Caco-2 (cell line): ENCODE data around the gene ESRRB. TPM values are rescaled to one million over a fixed set of nuclear protein-coding genes. Genes with fewer than 3 reads are reported as not detected.

Experiments
- BruUV-seq: library from RNA; stranded (reverse); fragments of 400-500 nt; replicated peaks from 2 replicates; lab custom pipeline; 2021; lab: Mats Ljungman, UMichigan
- CTCF ChIA-PET: fragments of 300-600 bp; sonication (Branson Sonifier 250); formaldehyde crosslinking; loops from one replicate; lab custom pipeline; 2022; ENCODE audit warnings: antibody characterized with exemption; lab: Charles Lee
- POLR2A ChIA-PET: fragments of 300-600 bp; sonication (Branson Sonifier 250); formaldehyde crosslinking; loops from one replicate; lab custom pipeline; 2022; ENCODE audit warnings: antibody characterized with exemption; lab: Charles Lee
- DNase-seq, 2 experiments: peaks; one replicate each; pipeline versions ENCODE4 v3.0.0 to v3.0.0-alpha.2; 2020 to 2022
- H3K27me3 ChIP-seq: replicated peaks from 2 replicates; pipeline ENCODE4 v1.6.0; 2011; ENCODE audit warnings: low read length; ENCODE audit not compliant: control insufficient read depth, insufficient read depth
- H3K36me3 ChIP-seq: 2 replicates; pipeline ENCODE4 v1.5.1; 2011; ENCODE audit warnings: low read length; ENCODE audit not compliant: control insufficient read depth, insufficient read depth
- H3K4me1 ChIP-seq: fragments of 250-450 bp; sonication (Bioruptor Pico); 2 replicates; pipeline ENCODE4 v1.5.1; 2020; ENCODE audit warnings: mild to moderate bottlenecking
- H3K4me3 ChIP-seq: 2 replicates; pipeline ENCODE4 v1.5.1; 2011; ENCODE audit warnings: low read depth, mild to moderate bottlenecking, control low read depth, low read length
- H3K9me3 ChIP-seq: fragments of 250-450 bp; sonication (Bioruptor Pico); 2 replicates; pipeline ENCODE4 v1.5.1; 2020; ENCODE audit warnings: mild to moderate bottlenecking, moderate library complexity
- H3K27ac Mint-ChIP-seq: one replicate; pipeline ENCODE4 v1.8.0; 2022; ENCODE audit warnings: mixed read lengths; ENCODE audit not compliant: unreplicated experiment
- H3K27me3 Mint-ChIP-seq: one replicate; pipeline ENCODE4 v1.8.0; 2022; ENCODE audit warnings: mixed read lengths; ENCODE audit not compliant: insufficient read depth, unreplicated experiment
- H3K36me3 Mint-ChIP-seq: one replicate; pipeline ENCODE4 v1.8.0; 2022; ENCODE audit warnings: mild to moderate bottlenecking, mixed read lengths; ENCODE audit not compliant: insufficient read depth, unreplicated experiment
- H3K4me1 Mint-ChIP-seq: one replicate; pipeline ENCODE4 v1.8.0; 2022; ENCODE audit warnings: low read depth, mixed read lengths; ENCODE audit not compliant: unreplicated experiment
- H3K4me3 Mint-ChIP-seq: one replicate; pipeline ENCODE4 v1.8.0; 2022; ENCODE audit warnings: mild to moderate bottlenecking, moderate library complexity, mixed read lengths; ENCODE audit not compliant: unreplicated experiment
- H3K9me3 Mint-ChIP-seq: one replicate; pipeline ENCODE4 v1.8.0; 2022; ENCODE audit warnings: mixed read lengths; ENCODE audit not compliant: unreplicated experiment
- CTCF ChIP-seq, 2 experiments: fragments of 200-600 bp in 1 of 2; IDR thresholded peaks; 1 replicate in 1 of 2; 2 replicates in 1 of 2; pipeline versions ENCODE4 v1.5.1 to v1.8.0; 2011 to 2022; ENCODE audit warnings: antibody characterized with exemption in 1 of 2, control low read depth in 1 of 2, inconsistent platforms in 1 of 2, low read depth in 1 of 2, low read length in 1 of 2, mild to moderate bottlenecking in 1 of 2, moderate library complexity in 1 of 2; ENCODE audit not compliant: insufficient read depth in 1 of 2, severe bottlenecking in 1 of 2, unreplicated experiment in 1 of 2
- intact Hi-C: fragments of 100-400 bp; cut with micrococcal nuclease; formaldehyde crosslinking; loops from one replicate; pipeline ENCODE4 v1.10.0; 2022; ENCODE audit not compliant: unreplicated experiment
- total RNA-seq: library from RNA; stranded (reverse); gene quantifications from 2 replicates; pipeline ENCODE4 v1.2.3, GENCODE V29; 2022

The ESRRB gene
- total RNA-seq, 1 experiment from 2014 or later = not detected

DNA sequence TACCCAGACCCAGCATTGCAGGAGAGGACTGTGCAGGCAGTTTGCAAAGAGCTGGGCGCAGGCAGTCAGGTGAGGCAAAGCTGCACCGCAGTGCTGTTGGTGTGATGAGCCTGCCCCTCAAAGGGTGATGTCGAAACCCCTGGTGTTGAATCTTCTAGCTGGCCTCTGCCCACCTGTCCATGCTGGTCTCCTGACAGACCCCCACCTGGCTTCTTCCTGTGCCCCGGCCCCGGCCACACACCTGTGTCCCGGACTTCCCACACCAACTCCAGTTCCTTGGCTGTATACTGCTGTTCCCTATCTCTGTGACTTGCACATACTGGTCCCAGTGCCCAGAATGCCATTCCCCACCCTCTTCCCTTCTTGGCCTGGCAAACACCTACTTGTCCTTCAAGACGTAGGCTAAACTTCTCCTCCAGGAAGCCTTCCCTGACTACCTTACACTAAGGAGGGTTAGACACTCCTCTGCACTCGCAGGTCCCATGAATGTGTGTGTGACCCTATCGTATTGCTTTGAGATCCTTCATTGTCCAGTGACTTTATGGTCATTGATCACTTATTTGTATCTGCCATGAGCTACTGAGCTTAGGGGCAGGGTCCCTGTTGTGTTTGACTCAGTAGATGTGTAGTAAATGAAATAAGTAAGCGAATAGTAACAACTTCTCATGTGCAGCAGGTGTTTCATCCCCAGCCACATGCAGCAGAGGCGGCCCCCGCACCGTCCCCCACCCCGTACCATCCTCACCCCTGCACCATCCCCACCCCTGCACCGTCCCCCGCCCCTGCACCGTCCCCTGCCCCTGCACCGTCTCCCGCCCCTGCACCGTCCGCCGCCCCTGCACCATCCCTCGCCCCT, 37.4 kb downstream of the ESRRB start:
- POLR2A ChIA-PET = no interaction called here
- H3K4me3 Mint-ChIP-seq = no peak overlapping the region
- DNase-seq = no peak
- Histone ChIP-seq H3K36me3 (no peaks in the 10 kb centered on the region), H3K27me3 (no peaks in the 10 kb centered on the region), H3K4me3 (no peak overlapping the region), H3K9me3 (no peaks in the 10 kb centered on the region), H3K4me1 (no peaks in the 10 kb centered on the region)
- no peak for TF ChIP-seq CTCF (IDR thresholded peaks at IDR 0.05; ENCODE audit: insufficient read depth in 1 of 2, low read depth in 1 of 2, low read length in 1 of 2, severe bottlenecking in 1 of 2, unreplicated experiment in 1 of 2)
- no TSS peak for BruUV-seq
- CTCF ChIA-PET = no interaction called here
- no peaks in the 10 kb centered on the region for H3K4me1 Mint-ChIP-seq
- H3K36me3 Mint-ChIP-seq = no peaks in the 10 kb centered on the region
- no peaks in the 10 kb centered on the region for H3K9me3 Mint-ChIP-seq
- intact Hi-C loops = no loop called here
- peaks cover 23% of the 10 kb centered on the region for H3K27me3 Mint-ChIP-seq
- no peak overlapping the region for H3K27ac Mint-ChIP-seq

GRCh38 chr14:76413962-76414600, 38.1 kb downstream of the ESRRB start:
- BruUV-seq = no TSS peak
- Histone ChIP-seq H3K4me1 (no peaks in the 10 kb centered on the region), H3K4me3 (no peak overlapping the region), H3K36me3 (no peaks in the 10 kb centered on the region), H3K9me3 (no peaks in the 10 kb centered on the region), H3K27me3 (no peaks in the 10 kb centered on the region)
- POLR2A ChIA-PET = no interaction called here
- Mint-ChIP-seq H3K27me3 (peaks cover 22% of the 10 kb centered on the region), H3K36me3 (no peaks in the 10 kb centered on the region), H3K9me3 (no peaks in the 10 kb centered on the region), H3K4me3 (no peak overlapping the region), H3K4me1 (no peaks in the 10 kb centered on the region), H3K27ac (no peak overlapping the region)
- CTCF ChIA-PET = no interaction called here
- DNase-seq = no peak
- TF ChIP-seq CTCF (IDR thresholded peaks at IDR 0.05; ENCODE audit: insufficient read depth in 1 of 2, low read depth in 1 of 2, low read length in 1 of 2, severe bottlenecking in 1 of 2, unreplicated experiment in 1 of 2) = no peak
- intact Hi-C loops = no loop called here

GRCh38 chr14:76419399-76419798, 43.5 kb downstream of the ESRRB start:
- H3K36me3 Mint-ChIP-seq = no peaks in the 10 kb centered on the region
- BruUV-seq = no TSS peak

More at GRCh38 chr14:76419399-76419798, 43.5 kb downstream of the ESRRB start:
- Histone ChIP-seq H3K36me3 (no peaks in the 10 kb centered on the region), H3K4me3 (no peak overlapping the region), H3K9me3 (no peaks in the 10 kb centered on the region), H3K4me1 (no peaks in the 10 kb centered on the region), H3K27me3 (no peaks in the 10 kb centered on the region)
- ChIA-PET CTCF (no interaction called here), POLR2A (no interaction called here)
- Mint-ChIP-seq H3K27me3 (peaks cover 9% of the 10 kb centered on the region), H3K27ac (no peak overlapping the region), H3K9me3 (no peaks in the 10 kb centered on the region), H3K4me1 (no peaks in the 10 kb centered on the region), H3K4me3 (no peak overlapping the region)
- intact Hi-C loops = no loop called here
- no peak for TF ChIP-seq CTCF (IDR thresholded peaks at IDR 0.05; ENCODE audit: insufficient read depth in 1 of 2, low read depth in 1 of 2, low read length in 1 of 2, severe bottlenecking in 1 of 2, unreplicated experiment in 1 of 2)
- no peak for DNase-seq
